Ascending aorta (tissue), 2 donors: ENCODE measurements around the gene LKAAEAR1. TPM values are rescaled to one million over a fixed set of nuclear protein-coding genes. Genes with fewer than 3 reads are reported as not detected.

Experiments used
- DNase-seq, 2 donors: peaks; one replicate each; pipeline ENCODE4 v3.0.0-alpha.2; 2019; ENCODE audit warnings: low spot score in 2 of 2
- H3K27ac ChIP-seq, 2 donors: fragments of 200-600 bp; sonication (generic); one replicate each; pipeline ENCODE4 v1.5.1; 2016 to 2017; ENCODE audit warnings: mild to moderate bottlenecking in 1 of 2
- H3K27me3 ChIP-seq: fragments of 200-600 bp; sonication (generic); one replicate; pipeline ENCODE4 v1.5.1; 2017
- H3K36me3 ChIP-seq, 2 donors: fragments of 200-600 bp; sonication (generic); one replicate each; pipeline ENCODE4 v1.5.1; 2016
- H3K4me1 ChIP-seq, 2 donors: fragments of 200-600 bp; sonication (generic); one replicate each; pipeline ENCODE4 v1.5.1; 2016 to 2017; ENCODE audit warnings: mild to moderate bottlenecking in 1 of 2
- H3K4me3 ChIP-seq, 2 donors: fragments of 200-600 bp; sonication (generic); one replicate each; pipeline ENCODE4 v1.5.1; 2016 to 2017; ENCODE audit warnings: mild to moderate bottlenecking in 1 of 2
- H3K9me3 ChIP-seq, 2 donors: fragments of 200-600 bp; sonication (generic); one replicate each; pipeline ENCODE4 v1.5.1; 2016
- intact Hi-C: fragments of 100-400 bp; cut with DNase I; formaldehyde crosslinking; loops from one replicate; pipeline ENCODE4 v1.15.1; 2023
- total RNA-seq: library from RNA; depleted of rRNA; stranded (reverse); fragments of >200 nt; gene quantifications from one replicate; pipeline ENCODE4 v1.1.0, GENCODE V29; 2016
- TF ChIP-seq, protein P1 (sequence below), 3 experiments: fragments of 200-600 bp in 2 of 3; fragments of 450-650 bp in 1 of 3; sonication (generic) in 2 of 3; IDR thresholded peaks; one replicate each; pipeline ENCODE4 v1.5.1; 2016 to 2019; ENCODE audit warnings: antibody characterized with exemption in 3 of 3, mild to moderate bottlenecking in 1 of 3, moderate library complexity in 1 of 3

Gene LKAAEAR1
- total RNA-seq, 1 donor from 2014 or later, result not detected

GRCh38 chr20:64115171-64115911 is 31.1 kb upstream of the LKAAEAR1 start:
- intact Hi-C loops, result no loop called here
- TF ChIP-seq, protein P1, sequence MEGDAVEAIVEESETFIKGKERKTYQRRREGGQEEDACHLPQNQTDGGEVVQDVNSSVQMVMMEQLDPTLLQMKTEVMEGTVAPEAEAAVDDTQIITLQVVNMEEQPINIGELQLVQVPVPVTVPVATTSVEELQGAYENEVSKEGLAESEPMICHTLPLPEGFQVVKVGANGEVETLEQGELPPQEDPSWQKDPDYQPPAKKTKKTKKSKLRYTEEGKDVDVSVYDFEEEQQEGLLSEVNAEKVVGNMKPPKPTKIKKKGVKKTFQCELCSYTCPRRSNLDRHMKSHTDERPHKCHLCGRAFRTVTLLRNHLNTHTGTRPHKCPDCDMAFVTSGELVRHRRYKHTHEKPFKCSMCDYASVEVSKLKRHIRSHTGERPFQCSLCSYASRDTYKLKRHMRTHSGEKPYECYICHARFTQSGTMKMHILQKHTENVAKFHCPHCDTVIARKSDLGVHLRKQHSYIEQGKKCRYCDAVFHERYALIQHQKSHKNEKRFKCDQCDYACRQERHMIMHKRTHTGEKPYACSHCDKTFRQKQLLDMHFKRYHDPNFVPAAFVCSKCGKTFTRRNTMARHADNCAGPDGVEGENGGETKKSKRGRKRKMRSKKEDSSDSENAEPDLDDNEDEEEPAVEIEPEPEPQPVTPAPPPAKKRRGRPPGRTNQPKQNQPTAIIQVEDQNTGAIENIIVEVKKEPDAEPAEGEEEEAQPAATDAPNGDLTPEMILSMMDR (IDR thresholded peaks at IDR 0.05), result no peak
- Histone ChIP-seq H3K4me1 (no peaks in the 10 kb centered on the region), H3K4me3 (no peak overlapping the region), H3K36me3 (no peaks in the 10 kb centered on the region), H3K27me3 (no peaks in the 10 kb centered on the region), H3K27ac (no peak overlapping the region), H3K9me3 (no peaks in the 10 kb centered on the region)
- DNase-seq, result no peak

DNA sequence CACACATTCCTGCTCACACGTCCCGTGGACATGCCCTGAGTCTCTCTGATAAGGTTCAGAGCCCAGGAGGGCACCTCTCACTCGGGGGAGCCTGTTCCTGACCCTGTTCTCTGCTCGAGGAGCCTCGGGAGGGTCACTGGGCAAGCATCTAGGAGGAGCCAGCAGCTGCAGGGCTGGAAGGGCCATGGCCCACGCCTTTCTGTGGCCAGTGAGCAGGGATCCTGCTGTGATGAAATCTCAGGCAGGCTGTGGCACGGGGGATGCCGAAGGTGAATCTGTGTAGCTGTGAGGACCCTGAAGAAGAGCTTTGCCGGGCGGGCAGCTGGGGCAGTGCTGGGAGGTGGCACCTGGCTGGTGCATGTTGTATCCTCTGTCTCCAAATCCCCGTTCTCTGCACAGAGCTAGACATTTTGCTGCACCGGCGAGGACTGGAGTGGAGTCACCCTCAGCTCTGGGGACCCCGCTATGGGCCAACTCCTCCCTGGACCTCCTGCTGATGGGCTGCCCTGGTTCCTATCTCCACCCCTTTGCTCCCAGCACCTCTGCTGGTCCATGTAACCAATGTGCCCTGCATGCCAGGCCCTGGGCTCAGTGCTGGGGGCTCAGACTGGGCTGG is 30.3 kb upstream of the LKAAEAR1 start:
- Histone ChIP-seq H3K4me3 (no peak overlapping the region), H3K27ac (no peak overlapping the region), H3K36me3 (no peaks in the 10 kb centered on the region), H3K4me1 (no peaks in the 10 kb centered on the region), H3K27me3 (no peaks in the 10 kb centered on the region), H3K9me3 (no peaks in the 10 kb centered on the region)
- no peak for DNase-seq
- TF ChIP-seq, protein P1 (IDR thresholded peaks at IDR 0.05), result no peak
- intact Hi-C loops, result no loop called here

DNA sequence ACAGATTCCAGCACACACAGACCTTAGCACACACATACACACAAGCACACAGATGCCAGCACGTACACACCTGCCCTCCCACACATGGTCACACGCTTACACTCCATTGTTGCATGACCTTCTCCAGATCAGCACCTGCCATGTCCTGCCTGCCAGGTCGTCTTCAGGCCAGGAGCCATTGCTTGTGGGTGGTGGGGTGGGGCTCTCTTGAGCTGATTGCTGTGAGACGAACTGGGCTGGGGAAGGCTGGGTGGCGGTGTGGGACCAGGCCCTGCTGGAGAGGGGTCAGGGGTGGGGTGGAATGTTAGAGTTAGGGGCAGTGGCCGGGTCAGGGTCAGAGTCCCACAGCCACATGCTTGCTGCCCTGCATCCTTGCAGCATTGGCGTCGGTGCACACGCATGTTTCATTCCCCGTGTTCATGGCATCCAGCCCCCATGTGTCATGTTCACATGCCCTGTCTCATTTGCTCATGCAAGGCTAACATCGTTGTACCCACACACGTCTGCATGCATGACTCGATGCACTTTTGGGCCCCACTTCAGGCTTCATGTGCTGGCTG is 29.7 kb upstream of the LKAAEAR1 start:
- Histone ChIP-seq H3K27me3 (no peaks in the 10 kb centered on the region), H3K4me3 (no peak overlapping the region)
- intact Hi-C loops, result no loop called here

GRCh38 chr20:64113444-64113775 is 29.2 kb upstream of the LKAAEAR1 start:
- Histone ChIP-seq H3K27ac (no peak overlapping the region), H3K4me3 (no peak overlapping the region), H3K36me3 (no peaks in the 10 kb centered on the region), H3K27me3 (no peaks in the 10 kb centered on the region), H3K9me3 (no peaks in the 10 kb centered on the region), H3K4me1 (no peaks in the 10 kb centered on the region)
- DNase-seq, result no peak
- TF ChIP-seq, protein P1 (IDR thresholded peaks at IDR 0.05), result no peak
- intact Hi-C loops, result no loop called here

More for the DNA sequence above, 29.7 kb upstream of the LKAAEAR1 start:
- Histone ChIP-seq H3K27ac (no peak overlapping the region), H3K4me1 (no peaks in the 10 kb centered on the region), H3K36me3 (no peaks in the 10 kb centered on the region), H3K9me3 (no peaks in the 10 kb centered on the region)
- TF ChIP-seq, protein P1 (IDR thresholded peaks at IDR 0.05), result no peak
- DNase-seq, result no peak

GRCh38 chr20:64112691-64113443 is 28.7 kb upstream of the LKAAEAR1 start:
- no peak overlapping the region for H3K27ac ChIP-seq
- no peaks in the 10 kb centered on the region for H3K9me3 ChIP-seq
- H3K27me3 ChIP-seq, result no peaks in the 10 kb centered on the region
- no peak overlapping the region for H3K4me3 ChIP-seq
- no peaks in the 10 kb centered on the region for H3K36me3 ChIP-seq
- TF ChIP-seq, protein P1 (IDR thresholded peaks at IDR 0.05), result no peak
- intact Hi-C loops, result no loop called here
- DNase-seq, result peak in 1 of 2 donors; percentile 1
- no peaks in the 10 kb centered on the region for H3K4me1 ChIP-seq
